GM19043 (cell line): ENCODE data around the gene CYP20A1.

ENCODE experiments used
- ATAC-seq: cut with Tn5 transposase; IDR thresholded peaks from one replicate; pipeline ENCODE4 v1.9.1; 2021; ENCODE audit warnings: low read depth; ENCODE audit not compliant: unreplicated experiment

Gene CYP20A1

GRCh38 chr2:203352604-203353255 lies 113.9 kb downstream of the CYP20A1 start:
- no peak for ATAC-seq

- ATAC-seq, result no peak
Observed at GRCh38 chr2:203354966-203355365, 116.1 kb downstream of the CYP20A1 start.
